GM18508 (cell line): ENCODE measurements around the gene RYR3.

ENCODE experiments used
- ATAC-seq: cut with Tn5 transposase; IDR thresholded peaks from one replicate; pipeline ENCODE4 v1.9.1; 2021; ENCODE audit warnings: moderate number of reproducible peaks; ENCODE audit not compliant: insufficient read depth, unreplicated experiment

RYR3 gene

GRCh38 chr15:33378866-33379480, 68.2 kb downstream of the RYR3 start:
- no peak for ATAC-seq

DNA sequence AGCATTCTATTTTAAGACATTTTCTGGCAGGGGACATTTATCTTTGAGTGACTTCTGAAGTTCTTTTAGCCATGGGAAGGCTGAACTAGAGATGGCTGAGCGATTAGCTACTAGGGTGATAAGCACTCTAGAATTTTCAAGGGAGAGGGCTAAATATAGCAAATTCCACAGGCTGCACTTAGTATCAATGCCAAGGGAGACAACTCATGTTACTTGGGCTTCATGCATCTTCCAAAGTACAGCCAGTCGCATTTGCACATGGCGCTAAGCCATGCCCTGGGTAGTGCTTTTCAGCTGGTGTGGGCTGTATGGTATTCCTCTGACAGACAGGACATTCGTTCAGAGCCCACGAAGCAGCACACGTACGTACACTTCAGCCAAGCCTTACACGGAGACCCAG, 69.6 kb downstream of the RYR3 start:
- no peak for ATAC-seq

DNA sequence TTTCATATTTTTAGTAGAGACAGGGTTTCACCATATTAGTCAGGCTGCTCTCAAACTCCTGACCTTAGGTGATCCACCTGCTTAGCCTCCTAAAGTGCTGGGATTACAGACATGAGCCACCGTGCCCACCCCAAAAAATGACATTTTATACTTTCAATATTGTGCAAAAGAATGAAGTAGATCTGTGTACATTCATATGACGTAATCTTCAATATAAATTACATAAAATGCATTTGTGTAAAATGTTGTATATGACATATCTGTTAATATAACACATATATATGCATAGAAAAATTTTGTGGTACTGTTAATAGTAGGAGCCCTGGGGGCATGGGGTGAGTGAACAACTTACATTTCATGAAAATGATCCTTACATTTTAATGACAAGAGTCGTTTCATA, 71.7 kb downstream of the RYR3 start:
- no peak for ATAC-seq

DNA sequence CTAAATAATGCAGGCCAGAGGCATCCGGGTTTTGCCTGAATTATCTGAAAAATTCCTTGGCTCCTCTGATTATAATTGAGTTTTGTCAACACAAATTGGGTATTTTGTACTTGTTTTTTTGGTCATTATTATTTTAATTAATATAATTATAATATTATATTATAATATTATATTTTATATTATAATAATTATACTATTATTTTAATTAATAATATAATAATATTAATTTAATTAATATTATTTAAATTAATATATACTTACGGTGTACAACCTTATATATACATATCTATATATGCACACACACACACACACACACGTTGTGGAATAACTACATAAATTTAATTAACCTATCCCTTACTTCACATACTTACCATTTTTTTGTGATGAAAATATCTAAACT, 73.5 kb downstream of the RYR3 start:
- no peak for ATAC-seq

DNA sequence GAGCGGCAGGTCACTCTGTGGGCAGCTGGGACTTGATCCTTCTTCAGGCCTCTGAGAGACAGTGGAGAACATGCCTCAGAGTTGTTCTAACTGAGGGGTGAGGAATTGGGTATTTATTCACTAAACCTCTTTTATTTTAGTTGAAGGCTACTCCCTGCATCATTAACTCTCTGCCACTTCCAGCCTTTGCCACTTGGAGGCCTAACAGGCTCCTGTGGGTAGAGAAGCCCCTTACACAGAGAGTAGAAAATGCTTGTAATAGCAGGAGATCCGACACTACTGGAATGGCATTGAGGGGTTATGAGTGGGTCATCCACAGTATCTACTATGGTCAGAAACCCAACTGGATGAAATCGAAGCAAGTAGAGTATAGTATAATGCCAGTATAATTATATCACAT, 81.7 kb downstream of the RYR3 start:
- ATAC-seq, result no peak

DNA sequence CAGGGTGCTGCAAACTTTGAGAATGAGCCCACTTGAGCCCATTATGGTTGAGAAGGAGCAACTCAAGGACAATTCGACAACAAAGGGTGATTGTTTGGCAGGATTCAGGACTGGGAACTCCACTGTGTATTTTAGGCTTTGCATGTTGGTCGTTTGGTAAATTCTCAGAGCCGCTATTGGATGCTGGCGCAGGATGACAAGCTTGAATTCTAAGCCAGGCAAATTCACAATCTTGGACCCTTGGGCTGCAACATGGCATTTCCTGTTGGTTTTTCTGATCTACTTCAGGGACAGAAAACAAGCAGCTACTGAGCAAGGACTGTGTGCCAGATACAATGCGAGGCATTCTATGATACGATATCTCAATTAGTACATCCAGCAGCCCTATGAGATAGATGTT, 82.8 kb downstream of the RYR3 start:
- no peak for ATAC-seq

GRCh38 chr15:33395321-33395720, 84.6 kb downstream of the RYR3 start:
- ATAC-seq, result no peak

- no peak for ATAC-seq
Observed at GRCh38 chr15:33395846-33396245, 85.1 kb downstream of the RYR3 start.

- ATAC-seq, result no peak
Observed at GRCh38 chr15:33396475-33396874, 85.7 kb downstream of the RYR3 start.

DNA sequence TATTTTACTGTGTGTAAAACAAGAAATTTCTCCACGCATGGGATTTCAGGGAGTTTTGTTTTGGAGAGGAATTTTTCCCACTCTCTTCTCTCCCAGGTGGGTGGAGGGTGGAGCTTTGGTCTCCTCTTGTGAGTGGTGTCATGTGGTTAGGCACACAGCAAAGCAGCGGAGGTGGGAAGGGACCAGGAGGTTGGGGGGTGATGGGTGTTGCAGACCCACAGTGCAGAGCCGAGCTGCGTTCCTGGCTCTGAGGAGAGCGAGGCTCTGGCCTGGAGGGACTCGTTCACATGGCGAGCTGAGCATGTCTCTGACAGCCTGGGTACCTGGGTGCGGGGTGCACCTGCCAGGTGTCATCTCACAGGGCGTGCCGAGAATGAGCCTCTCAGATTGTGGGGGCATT, 87.8 kb downstream of the RYR3 start:
- ATAC-seq, result no peak

GRCh38 chr15:33400941-33401340, 90.2 kb downstream of the RYR3 start:
- ATAC-seq, result no peak

GRCh38 chr15:33402600-33402999, 91.8 kb downstream of the RYR3 start:
- no peak for ATAC-seq

DNA sequence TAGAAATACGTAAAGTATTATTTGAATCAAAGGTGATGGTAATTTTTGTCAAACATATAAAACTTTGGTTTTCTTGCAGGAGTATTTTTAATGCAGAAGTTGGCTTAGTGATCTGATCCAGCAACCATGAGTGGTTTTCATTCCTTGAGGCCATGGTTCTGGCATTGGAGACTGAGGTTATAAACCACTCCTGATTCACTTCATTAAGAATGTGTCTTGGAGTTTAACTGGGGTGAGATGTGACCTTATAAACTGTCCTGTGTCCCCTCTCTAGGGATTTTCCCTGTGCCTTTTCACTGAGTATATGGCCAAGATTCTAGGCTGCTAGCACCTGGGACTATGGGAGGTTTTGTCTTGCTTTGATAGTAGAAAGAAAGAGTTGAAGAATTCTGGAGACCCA, 94.3 kb downstream of the RYR3 start:
- no peak for ATAC-seq

GRCh38 chr15:33411596-33412540, 101.1 kb downstream of the RYR3 start:
- no peak for ATAC-seq

- ATAC-seq, result no peak
Observed at GRCh38 chr15:33419701-33420100, 108.9 kb downstream of the RYR3 start.

DNA sequence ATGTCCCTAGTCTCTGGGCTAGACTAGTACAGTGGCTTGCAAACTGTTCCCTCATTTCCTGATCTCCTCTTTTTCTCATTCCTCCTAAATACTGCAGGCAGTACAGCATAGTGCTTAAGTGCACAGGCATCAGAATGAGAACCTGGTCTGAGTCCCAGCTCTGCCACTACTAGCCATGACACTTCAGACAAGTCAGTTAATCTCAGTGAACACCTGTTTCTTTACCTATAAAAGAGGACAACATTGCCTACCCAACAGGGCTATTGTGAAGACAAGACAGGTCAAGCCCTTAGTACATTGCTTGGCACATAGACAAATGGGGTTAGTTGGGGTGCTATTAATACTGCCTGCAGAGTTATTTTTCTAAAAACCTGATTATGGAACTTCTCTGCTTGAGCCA, 113.3 kb downstream of the RYR3 start:
- no peak for ATAC-seq

GRCh38 chr15:33425142-33425541, 114.4 kb downstream of the RYR3 start:
- ATAC-seq, result no peak

- ATAC-seq, result no peak
Observed at GRCh38 chr15:33430577-33430976, 119.8 kb downstream of the RYR3 start.

DNA sequence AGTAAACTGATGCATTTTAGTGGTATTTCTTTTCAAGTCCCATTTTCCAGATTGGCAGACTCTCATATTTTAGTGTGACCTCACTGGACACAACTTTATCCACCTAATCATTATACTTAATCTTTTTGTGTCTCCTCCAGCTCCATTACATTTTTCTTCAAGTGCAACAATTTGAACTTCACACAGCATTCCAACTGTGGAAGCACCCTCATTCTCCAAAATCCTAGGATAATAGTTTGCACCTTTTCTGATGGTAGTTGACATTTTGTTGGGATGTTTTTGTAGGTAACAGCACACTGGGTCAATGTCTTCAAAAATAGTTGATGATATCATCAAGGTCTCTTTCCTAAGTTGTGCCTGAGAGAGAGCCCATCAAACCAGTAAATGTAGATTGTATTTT, 123.1 kb downstream of the RYR3 start:
- ATAC-seq, result no peak

- no peak for ATAC-seq
Observed at GRCh38 chr15:33438396-33438795, 127.6 kb downstream of the RYR3 start.

GRCh38 chr15:33440900-33441299, 130.1 kb downstream of the RYR3 start:
- ATAC-seq, result no peak

- no peak for ATAC-seq
Observed at GRCh38 chr15:33442449-33442848, 131.7 kb downstream of the RYR3 start.
